OCI-LY3 (cell line): ENCODE results near the gene SLC12A8.

Source experiments
- EZH2phosphoT487 ChIP-seq: fragments of 200-600 bp; shearing (Covaris generic); IDR thresholded peaks from 2 replicates; pipeline ENCODE4 v1.6.1; 2018; ENCODE audit warnings: antibody characterized with exemption, mixed run types, low read depth
- TF ChIP-seq, protein P1 (sequence below): fragments of 200-600, 300-600 bp; sonication (generic); IDR thresholded peaks from 2 replicates; pipeline ENCODE4 v1.5.1; 2014; ENCODE audit warnings: antibody characterized with exemption, low read length, low read depth

DNA sequence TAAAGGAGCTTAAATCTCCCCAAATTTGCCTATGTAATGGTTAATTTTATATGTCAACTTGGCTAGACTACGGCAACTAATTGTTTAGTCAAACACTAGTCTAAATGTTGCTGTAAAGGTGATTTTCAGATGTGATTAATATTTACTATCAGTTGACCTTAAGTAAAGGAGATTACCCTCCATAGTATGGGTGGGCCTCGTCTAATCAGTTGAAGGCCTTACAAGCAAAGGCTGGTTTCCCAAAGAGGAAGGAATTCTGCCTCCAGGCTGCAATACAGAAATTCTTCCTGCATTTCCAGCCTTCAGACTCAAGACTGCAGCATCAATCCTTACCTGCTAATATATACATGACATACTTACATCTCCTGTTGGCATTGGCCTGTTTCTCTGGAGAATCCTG is 23.6 kb downstream of the SLC12A8 start:
- TF ChIP-seq, protein P1, sequence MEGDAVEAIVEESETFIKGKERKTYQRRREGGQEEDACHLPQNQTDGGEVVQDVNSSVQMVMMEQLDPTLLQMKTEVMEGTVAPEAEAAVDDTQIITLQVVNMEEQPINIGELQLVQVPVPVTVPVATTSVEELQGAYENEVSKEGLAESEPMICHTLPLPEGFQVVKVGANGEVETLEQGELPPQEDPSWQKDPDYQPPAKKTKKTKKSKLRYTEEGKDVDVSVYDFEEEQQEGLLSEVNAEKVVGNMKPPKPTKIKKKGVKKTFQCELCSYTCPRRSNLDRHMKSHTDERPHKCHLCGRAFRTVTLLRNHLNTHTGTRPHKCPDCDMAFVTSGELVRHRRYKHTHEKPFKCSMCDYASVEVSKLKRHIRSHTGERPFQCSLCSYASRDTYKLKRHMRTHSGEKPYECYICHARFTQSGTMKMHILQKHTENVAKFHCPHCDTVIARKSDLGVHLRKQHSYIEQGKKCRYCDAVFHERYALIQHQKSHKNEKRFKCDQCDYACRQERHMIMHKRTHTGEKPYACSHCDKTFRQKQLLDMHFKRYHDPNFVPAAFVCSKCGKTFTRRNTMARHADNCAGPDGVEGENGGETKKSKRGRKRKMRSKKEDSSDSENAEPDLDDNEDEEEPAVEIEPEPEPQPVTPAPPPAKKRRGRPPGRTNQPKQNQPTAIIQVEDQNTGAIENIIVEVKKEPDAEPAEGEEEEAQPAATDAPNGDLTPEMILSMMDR: no peak
- TF ChIP-seq EZH2phosphoT487: no peak
